HG02973 (cell line): ENCODE measurements around the gene B3GNT3.
A peak's percentile ranks its signal among the peaks of the same experiment; 100 is the strongest.

Experiments
- ATAC-seq: cut with Tn5 transposase; IDR thresholded peaks from one replicate; pipeline ENCODE4 v1.9.1; 2021; ENCODE audit warnings: moderate library complexity; ENCODE audit not compliant: unreplicated experiment

B3GNT3 gene

GRCh38 chr19:17855280-17856152, 60.6 kb downstream of the B3GNT3 start:
- ATAC-seq, result no peak

GRCh38 chr19:17859533-17860330, 64.8 kb downstream of the B3GNT3 start, which contains the start of gene RPL18A:
Gene RPL18A, plus strand, starts transcription at chr19:17859910. Its CDS starts 47 bp downstream, at chr19:17859957.
- peak; percentile 89 for ATAC-seq

GRCh38 chr19:17860331-17860992, 65.5 kb downstream of the B3GNT3 start:
- ATAC-seq, result no peak

- ATAC-seq, result no peak
Observed at GRCh38 chr19:17860993-17861360, 66.0 kb downstream of the B3GNT3 start.

- ATAC-seq, result no peak
Observed at GRCh38 chr19:17861542-17862402, 66.8 kb downstream of the B3GNT3 start.

- no peak for ATAC-seq
Observed at GRCh38 chr19:17862711-17863519, 68.0 kb downstream of the B3GNT3 start.
